NCI-H1436 treated with DMSO at 0.1 percent for 48 hours (cell line): ENCODE measurements around the gene GALNT11.
"Not testable (repeated sequence)": the region's sequence is repeated elsewhere in the genome, so short reads cannot be mapped to it uniquely, and the experiment has no call there.

Experiments used
- DNase-seq: peaks from one replicate; lab custom pipeline; 2025; lab: John Stamatoyannopoulos, UW

The GALNT11 gene

DNA sequence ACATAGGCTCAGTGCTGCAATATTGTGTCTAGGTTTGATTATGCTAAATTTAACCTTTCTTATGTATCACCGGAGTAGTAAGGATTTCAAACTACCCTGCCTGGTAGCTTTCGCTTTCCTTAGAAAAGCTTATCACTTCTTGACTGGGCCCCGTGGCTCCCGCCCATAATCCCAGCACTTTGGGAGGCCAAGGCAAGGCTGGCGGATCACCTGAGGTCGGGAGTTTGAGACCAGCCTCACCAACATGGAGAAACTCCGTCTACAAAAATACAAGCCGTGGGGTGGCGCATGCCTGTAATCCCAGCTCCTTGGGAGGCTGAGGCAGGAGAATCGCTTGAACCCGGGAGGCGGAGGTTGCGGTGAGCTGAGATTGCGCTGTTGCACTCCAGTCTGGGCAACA lies 49.9 kb downstream of the GALNT11 start:
- not testable (repeated sequence) for DNase-seq

DNA sequence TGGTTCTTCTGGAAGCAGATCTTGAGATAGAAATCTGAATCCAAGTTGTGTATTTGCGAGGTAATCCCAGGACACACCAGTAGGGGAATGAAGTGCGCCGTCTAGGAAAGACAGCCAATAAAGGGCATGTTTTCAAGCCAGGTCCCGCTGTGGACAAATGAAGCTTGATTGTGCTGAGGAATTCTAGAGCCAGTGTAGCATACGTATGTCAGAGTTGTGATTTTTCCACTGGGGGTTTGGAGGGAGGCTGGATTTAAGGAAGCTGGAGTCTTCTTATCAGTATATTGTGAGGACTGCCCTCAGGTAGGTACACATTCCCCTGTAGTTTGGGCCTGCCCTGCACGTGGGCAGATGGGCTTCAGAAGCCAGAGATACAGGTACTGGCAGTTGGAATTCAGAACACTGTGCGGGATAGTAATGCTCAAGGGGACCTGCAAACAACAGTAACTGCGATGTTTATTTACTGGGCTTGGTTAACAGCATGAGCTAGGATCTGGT lies 50.9 kb downstream of the GALNT11 start:
- no peak for DNase-seq

DNA sequence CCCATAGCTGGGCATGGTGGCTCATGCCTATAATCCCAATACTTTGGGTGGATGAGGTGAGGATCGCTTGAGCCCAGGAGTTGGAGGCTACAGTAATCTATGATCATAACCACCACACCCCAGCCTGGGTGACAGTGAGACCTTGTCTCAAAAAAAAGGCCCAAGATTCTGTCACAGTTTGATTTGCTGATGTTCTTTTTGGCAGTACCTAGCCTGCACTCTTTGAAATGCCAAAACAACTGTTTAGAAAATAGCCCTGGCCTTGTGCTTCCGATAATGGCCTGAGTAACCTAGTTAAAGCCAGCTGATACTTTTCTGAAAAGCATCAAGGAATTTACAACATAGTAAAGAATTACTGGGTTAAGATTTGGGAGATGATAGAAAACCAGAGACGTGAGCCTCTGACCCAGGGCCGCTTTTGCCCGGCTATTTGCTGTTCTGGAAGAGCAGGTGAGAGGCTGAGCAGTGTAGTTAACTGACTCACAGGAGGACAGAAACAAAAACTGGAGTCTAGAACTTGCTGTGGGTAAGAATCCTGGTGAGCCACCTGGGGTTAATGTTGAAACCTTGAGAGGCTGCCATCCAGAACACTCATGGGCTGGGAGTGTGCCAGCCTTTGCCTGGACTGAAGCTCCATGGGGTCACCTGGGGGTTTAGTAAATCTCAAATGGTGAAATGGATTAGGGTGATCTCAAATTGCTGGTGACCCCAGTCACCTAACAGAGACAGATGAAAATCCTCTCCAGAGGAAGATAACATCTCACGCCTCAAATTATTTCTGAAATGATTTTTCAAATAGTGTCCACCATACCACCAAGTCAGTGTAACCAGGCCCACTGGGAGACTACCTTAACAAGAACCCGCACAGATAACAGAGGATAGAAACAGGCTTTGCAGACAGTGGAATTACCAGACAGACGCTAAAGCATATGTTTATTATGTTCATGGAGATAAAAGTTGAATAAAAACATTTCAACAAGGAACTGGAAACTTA lies 51.8 kb downstream of the GALNT11 start:
- no peak for DNase-seq

DNA sequence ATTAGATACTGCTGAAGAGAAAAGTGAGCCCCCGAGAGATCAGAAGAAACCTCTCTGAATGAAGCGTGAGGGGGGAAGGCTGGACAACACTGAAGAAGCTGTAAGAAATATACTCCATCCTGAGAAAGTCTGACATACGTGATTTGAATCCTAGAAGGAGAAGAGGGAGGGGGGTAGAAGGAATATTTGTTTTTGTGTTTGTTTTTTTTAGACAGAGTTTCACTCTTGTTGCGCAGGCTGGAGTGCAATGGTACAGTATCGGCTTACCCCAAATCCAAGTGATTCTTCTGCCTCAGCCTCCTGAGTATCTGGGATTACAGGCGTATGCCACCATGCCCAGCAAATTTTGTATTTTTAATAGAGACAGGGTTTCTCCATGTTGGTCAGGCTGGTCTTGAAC lies 52.6 kb downstream of the GALNT11 start:
- no peak for DNase-seq

DNA sequence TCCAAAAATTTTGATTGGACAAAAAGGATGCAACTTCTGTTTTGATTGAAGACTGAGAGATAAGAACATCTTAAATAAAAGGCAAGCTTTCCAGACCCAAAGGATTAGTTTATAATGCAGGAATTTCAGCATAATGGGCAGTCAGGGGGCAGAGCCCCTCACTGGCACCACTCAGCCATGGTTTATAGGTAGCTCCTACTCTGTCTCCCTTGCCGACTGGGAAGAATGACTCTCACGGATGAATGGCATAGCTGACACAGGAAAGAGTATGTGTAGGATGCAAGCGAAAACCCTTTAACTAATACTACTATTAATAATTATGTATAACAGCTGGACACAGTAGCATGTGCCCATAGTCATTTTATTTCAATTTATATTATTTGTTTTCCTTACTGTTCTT lies 53.3 kb downstream of the GALNT11 start:
- DNase-seq: no peak

DNA sequence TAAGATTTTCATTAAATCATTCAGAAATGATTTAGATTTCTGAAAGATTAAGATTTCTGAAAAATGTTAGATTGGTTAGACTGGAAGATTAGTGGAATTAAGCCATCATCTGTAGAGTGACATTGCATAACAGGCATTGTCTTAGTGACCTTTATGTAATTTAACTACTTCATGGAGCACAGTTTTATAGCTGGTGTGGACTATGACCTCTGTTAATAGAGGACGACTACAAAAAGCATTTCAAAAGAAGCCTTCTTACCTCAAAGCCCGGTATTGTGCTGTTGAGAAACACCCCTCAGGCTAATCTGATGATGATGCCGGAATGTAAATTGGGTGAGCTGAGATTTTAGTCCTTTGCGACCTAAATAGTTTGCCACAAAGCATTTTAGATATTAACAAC lies 55.6 kb downstream of the GALNT11 start:
- DNase-seq: no peak

DNA sequence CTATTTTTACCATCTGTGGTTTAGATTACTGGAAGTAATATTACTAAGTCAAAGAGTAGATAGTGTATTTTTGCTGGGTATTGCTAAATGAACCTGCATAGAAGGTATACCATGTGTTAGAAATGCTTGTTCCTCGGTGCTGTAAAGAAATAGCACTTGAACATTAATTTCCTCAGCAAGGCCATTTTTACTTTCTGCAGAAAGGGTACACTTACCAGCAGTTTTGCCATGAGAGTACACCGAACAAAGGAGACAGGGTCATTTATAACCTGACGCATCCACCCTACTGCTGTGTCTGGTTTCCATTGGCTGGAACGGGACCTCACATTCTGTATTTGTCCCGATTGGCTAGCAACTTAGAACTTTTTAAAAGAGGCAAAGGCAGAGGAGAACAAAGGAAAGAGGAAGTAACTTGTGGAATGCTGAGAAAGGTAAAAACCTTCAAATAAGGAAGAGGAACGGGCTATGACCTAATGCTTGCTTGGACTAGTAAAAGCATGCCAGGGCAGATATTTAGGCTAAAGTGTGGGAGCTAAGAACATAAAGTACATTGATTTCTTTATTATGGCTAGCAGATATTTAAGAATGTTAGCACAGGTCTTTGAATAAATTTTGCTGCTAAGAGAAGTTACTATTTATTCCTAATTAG lies 56.7 kb downstream of the GALNT11 start:
- not testable (repeated sequence) for DNase-seq

DNA sequence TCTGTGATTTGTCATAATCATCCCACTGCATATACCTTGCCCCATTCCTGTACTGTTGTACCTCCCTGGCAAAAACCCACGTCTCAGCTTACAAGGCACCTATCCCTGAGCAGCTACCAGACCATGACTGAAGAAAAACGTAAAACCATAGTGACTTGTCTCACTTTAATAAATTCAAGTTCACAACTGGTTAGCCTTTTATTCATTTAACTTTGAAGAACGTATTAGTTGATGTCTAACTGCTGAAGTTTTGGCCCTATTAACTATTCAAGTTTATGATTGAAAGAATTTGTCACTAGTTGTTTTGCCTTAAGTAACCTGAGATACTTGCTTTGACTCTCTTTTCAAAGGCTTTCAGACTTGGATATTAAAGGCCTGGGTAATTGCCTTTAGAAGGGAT lies 59.7 kb downstream of the GALNT11 start:
- no peak for DNase-seq

DNA sequence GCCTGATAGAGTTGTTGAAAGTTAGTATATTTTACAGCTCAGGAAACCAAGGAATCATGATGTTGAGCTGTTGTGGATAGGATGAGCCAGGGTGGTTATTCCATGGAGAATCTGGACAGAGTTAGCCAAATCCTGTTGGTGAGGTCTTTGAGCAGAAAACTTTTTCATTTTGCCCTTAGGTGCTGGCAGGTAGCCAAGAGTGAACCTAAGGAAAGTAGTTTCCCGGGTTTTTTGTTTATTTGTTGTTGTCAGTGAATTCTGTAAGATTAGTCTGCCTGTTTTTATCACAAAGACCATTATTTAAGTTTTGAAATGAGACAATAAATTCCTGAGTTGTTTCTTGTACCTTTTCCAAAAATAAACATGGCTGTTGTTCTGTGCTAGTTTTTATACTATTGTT lies 61.0 kb downstream of the GALNT11 start:
- DNase-seq: no peak

DNA sequence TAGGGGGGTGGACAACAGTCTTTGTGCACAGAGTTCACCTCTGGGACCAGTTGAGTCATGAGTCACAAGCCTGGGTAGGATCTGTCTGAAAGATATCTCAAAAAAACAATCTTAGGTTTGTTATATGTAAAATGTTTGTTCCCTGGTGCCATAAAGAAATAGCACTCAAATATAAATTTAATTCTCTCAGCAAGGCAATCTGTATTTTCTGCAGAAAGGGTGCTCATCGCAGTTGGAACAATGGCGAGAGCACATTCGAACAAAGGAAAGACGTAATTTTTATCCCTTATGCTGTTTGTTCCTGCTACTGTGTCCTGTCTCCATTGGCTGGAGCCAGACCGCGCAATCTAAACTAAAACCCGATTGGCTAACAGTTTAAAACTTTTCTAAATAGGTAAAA lies 63.7 kb downstream of the GALNT11 start:
- DNase-seq: no peak

DNA sequence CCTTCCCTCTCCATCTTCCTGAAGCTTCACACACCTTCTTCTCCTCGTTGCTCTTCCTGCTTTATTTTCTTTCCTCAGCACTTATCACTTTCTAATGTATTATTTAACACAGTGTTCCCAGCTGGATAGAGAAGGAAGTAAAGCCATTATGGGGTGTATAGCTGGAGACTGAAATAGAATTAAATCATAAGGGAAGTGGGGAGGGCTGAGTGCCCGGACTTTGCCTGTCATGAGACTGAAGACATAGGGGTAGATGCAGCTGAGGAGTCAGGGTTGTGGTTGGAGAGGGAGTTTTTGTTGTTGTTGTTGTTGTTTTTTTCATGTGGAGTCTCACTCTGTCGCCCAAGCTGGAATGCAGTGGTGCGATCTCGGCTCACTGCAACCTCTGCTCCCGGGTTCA lies 65.3 kb downstream of the GALNT11 start:
- no peak for DNase-seq

DNA sequence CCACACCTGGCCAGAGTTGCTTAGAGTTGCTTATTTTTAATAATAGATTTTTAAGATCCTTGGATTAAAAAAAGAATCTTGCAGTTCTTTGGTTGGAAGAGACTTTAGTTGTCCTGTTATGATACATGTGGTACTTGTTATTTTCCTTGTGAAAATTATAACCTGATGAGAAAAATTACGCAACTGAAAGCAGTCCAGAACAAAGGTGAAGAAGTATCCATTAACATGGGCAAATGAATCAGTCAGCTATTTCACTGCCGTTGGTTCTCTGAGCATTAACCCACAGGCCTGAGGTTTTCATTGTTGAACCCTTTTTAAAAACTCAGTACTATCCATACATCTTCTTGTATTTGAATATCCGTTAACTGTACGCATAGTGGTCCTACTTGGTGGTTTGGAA lies 68.2 kb downstream of the GALNT11 start:
- no peak for DNase-seq

DNA sequence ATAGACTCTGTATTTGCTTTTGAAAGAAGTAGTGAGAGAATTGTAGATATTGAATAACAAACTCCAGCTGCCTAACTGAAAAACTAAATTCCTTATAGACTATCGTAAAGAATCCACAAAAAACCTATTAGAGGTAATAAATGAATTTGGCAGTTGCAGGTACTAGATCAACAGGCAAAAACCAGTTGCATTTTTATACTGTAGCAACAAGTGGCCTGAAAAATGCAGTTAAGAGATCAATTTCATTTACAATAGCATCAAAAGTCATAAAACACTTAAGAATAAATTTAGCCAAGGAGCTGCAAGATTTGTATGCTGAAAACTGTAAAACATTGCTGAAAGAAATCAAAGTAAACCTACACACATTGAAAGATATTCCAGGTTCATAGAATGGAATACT lies 70.3 kb downstream of the GALNT11 start:
- DNase-seq: no peak

DNA sequence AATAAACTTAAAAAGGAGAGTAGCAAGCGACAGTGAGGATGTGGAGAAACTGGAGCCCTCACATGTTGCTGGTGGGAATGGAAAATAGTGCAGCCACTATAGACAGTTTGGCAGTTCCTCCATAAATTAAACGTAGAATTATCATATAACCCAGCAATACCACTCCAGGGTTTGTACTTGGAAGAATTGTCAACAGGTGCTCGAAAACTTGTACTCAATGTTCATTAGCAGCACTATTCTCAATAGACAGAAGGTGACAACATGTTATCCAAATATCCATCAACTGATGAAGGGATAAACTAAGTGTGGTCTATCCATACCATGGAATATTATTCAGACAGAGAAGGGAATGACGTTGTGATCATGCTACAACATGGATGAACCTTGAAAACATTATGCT lies 71.9 kb downstream of the GALNT11 start:
- DNase-seq: no peak

DNA sequence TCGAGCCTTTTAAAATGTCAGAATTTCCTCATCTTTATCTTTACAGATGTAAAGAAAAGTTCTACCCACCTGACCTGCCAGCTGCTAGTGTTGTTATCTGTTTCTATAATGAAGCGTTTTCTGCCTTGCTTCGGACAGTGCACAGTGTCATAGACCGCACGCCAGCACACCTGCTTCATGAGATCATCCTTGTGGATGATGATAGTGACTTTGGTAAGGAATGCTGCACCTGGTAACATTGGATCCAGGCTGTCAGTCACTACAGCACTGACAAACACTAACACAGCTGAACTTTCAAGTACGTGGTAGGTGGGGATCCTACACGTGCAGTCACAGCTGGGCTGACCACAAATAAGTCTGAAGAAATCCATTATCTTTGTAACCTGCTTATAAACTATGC lies 77.6 kb downstream of the GALNT11 start:
- no peak for DNase-seq

DNA sequence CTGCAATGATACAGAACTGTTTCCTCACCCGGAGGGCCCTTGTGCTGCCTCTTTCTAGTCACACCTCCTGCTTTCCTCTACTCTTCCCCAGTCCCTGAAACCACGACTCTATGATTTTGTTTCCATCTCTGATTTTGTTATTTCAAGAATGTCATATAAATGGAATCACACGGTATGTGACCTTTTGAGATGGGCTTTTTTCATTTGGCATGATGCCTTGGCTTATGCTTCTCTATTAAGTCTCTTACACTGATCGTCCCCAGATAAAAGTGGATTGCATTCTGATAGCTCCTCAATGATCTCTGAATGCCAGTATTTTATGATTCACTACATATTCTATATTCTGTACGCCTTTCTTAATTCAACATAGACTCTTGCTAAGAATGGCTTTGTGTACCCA lies 78.2 kb downstream of the GALNT11 start:
- DNase-seq: no peak

DNA sequence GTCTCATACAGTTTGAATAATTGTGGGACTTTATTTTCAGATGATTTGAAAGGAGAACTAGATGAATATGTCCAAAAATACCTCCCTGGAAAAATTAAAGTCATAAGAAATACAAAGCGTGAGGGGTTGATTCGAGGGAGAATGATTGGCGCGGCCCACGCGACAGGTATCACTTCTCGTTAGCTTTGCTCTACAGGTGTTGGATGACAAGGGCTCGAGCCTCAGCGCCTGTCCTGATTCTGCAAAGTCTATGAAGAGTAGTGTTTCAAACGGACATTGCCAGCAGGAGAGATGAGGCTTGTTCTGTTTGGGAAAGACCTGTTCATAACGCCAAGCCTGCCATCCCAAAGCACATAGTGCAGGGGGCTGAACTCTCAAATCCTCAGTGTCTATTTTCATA lies 79.7 kb downstream of the GALNT11 start:
- no peak for DNase-seq

DNA sequence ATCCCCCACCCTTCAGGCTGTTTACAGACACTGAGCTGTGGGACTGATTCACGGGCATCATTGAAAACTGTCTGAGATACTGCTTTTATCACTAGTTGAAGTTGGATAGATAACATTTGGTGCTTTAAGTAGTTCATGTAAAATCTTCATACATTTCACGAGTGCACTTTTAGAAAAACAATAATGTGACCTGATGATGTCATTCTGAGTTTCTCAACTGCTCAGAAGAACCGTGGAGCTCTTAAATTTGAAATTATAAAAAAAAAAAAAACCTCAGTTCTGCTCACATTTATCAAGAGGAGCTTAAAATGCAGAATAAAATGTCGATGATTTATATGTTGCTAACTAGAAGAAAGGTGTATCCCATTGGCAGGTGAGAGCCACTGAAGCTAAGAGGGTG lies 81.5 kb downstream of the GALNT11 start:
- no peak for DNase-seq

DNA sequence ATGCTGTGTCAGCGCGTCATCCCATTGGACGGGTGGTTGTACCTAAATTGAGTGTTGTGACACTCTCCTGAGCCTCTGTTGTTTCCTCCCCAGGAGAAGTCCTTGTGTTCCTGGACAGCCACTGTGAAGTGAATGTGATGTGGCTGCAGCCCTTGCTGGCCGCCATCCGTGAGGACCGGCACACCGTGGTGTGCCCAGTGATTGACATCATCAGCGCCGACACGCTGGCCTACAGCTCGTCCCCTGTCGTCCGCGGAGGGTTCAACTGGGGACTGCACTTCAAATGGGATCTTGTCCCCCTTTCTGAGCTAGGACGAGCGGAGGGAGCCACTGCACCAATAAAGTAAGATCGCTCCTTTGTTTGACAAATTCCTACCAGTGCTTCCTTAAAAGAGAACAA lies 82.5 kb downstream of the GALNT11 start:
- DNase-seq: no peak

DNA sequence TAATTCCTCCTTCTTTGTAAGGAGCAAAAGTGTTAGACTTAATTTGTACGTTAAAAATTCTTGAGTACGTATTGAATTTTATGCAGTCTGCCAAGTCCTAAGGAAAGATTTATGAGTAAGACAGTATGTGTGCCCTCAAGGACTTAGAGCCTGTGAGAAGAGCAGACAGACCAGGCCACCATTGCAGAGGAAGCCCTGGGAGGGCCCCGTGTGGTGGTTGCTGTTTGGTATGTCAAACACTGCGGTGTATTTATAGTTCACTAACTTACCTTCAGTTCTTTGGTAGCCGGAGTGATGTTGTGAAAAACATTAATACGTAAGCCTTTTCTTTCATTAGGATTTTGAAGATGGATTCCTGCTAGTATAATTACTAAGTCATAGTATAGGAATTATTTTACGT lies 82.9 kb downstream of the GALNT11 start:
- no peak for DNase-seq

DNA sequence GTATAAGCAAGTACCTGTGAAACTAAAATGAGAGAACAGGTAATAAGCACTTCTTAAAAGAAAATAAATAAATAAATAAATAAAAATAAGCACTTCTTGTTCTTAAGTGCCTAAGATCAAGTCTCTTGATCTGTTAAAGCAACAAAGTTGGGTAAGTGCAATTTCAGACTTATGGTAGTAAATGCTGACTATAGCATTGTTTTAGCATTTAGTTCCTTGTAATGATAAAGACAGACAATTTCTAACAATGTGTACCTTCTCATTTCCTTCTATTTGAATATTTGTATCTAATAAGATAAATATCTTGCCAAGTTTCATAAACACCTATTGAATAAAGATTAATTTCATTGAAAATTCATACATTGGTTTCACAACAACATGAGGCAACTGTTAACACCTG lies 87.4 kb downstream of the GALNT11 start:
- DNase-seq: no peak

DNA sequence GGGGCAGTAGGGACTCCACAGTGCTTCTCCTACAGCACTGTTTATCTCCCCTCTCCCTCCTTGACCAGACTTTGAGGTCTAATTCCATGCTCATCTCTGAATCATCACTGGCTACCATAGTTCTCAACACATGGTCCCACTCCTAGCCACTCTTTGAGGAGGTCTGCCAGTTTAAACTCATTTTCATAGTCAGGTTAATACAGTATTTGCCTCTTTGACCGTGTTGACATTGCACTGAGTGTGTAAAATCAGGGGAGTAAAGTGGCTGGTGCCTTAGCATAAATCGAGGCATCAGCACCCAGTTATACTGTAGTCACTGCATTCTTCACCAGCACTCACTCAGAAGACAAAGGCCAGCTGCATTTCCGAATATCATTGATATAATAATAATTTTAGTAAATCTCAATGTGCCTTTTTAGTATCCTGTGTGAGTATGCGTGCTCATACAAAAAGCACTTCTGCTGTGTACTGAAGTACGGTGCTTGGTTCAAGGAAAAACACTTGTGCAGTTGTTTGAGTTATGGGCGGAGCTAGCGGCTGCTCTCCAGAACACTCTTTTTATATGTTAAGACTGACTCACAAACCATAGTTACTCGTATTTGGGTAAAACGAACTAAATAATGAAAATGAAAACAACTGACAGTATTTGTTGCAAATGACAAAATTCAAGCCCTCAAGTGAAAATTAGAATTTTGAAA lies 89.7 kb downstream of the GALNT11 start:
- DNase-seq: no peak

DNA sequence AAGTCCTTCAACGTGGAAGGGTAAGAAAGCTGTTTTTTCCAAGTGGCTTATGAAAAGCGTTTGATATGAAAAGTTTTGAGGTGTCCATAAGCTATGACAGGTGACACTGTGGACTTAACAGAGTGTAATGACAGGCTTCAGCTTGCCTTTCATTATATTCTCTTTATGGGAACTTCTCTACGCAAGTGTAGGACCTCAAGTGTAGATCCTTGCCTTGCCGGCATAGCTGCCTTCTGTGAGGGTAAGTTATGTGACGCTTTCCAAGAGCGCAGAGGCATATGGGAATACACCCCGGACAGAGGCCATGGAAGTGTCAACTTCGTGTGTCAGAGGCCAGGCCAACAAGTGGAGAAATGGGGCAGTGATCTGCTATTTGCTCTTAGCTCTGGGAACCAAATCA lies 91.9 kb downstream of the GALNT11 start:
- no peak for DNase-seq
